Mucosa of gallbladder (tissue), 1 donor: Measurements from ENCODE around the gene ATF3. TPM values are rescaled to one million over a fixed set of nuclear protein-coding genes. Genes with fewer than 3 reads are reported as not detected.

Experiments used
- DNase-seq: peaks from one replicate; pipeline ENCODE4 v3.0.0-alpha.2; 2020; ENCODE audit warnings: low spot score
- total RNA-seq: library from RNA; stranded (reverse); gene quantifications from one replicate; pipeline ENCODE4 v1.2.1, GENCODE V29; 2021
- donor health status: DM: no; HTN: no; CAD: no.

Gene ATF3
- 17.3 TPM for total RNA-seq

- peak; percentile 99 for DNase-seq
Observed at GRCh38 chr1:212608392-212608958, at the start of gene ATF3. Gene ATF3 (plus strand): TSS chr1:212608761. CDS start chr1:212615022, 6,261 bp downstream.

DNA sequence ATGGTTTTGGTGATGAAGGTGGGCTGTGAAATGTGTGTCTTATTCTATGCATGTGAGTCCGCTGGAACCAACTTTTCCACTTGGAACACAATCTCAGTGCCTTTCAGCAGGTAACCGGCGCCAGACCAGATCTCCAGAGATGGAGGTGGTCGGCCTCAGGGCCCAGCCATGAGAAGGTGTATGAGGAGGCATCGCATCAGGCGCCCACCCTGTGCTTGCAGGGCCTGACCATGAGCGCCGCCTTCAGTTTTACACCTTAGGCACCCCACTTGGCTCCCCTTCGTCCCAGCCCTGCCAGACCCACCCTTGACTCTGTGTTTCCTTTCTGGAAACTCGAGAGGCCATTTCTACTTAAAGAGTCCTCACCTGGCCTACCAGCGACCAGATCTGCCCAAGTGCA, 48.6 kb upstream of the ATF3 start:
- DNase-seq, result no peak

DNA sequence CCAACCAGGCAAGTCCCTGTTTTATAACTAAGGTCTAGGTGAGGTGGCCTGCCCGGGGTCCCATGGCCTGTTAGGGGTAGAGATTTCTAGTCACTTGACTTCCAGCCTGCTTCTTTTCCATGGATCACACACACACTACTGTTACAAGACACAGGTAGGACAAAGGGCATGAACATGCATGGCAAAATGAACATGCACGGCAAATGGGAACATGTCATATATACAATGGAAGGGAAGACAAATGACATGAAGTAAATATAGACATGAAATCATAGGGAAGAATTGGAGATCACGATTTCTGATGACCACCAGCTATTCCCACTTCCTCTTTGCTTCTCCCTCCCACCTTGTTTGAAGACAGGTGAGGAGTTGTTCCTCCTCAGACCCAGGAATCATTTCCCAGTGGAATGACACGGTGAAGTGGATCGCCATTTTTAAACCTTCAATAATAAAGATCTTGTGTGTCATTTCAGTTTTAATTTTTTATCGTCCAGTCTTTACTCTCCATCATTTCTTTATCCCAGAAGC, 47.6 kb upstream of the ATF3 start:
- DNase-seq, result no peak

DNA sequence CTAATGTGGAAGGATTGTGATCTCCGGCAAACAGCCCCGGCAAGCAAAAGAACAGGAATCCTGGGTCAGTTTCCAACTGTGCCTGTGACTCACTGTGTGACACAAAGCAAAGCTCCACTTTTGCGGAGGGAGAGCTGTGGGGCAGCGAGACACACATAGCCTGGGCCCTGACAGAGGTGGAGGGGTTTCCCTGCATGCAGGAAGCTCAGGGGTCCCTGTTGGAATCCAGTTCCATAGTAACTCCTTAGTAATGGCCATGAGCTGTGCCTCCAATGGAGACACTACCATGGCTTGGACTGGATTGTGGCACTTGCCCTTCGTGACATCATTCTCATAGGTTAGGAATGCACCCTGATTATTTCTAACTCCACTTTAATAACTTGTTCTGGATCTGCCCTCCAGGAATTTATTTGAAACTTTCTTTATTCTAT, 47.0 kb upstream of the ATF3 start:
- no peak for DNase-seq

DNA sequence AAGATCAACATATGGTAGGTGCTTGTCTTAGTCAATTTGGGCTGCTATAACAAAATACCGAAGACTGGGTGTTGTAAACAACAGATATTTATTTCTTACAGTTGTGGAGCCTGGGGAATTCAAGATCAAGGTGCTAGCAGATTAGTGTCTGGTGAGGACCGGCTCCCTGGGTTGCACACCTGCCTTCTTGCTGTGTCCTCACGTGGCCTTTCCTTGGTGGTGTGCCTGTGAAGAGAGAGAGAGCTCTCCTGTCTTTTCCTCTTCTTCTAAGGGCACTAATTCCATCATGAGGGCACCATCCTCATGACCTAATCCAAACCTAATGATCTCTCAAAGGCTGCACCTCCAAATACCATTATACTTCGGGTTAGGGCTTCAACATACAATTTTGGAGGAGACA, 45.8 kb upstream of the ATF3 start:
- no peak for DNase-seq

DNA sequence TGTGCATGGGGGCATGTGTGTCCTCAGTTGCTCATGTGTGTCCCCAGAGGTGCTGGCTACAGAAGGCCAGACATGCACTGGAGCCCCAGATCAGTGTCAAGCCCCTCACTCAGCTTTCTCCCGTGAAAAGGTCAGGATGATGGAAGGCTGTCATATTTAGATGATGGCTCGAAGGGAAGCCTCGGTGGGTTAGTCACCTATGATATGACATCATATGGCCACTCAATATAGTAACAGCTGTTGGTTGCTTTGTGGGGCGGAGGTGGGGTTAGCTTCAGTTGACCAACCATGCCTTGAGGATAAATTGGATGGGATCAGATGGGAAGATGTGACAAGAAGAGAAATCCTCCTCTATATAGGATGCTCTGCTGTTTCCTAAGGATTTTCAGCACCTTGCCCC, 43.5 kb upstream of the ATF3 start:
- no peak for DNase-seq

DNA sequence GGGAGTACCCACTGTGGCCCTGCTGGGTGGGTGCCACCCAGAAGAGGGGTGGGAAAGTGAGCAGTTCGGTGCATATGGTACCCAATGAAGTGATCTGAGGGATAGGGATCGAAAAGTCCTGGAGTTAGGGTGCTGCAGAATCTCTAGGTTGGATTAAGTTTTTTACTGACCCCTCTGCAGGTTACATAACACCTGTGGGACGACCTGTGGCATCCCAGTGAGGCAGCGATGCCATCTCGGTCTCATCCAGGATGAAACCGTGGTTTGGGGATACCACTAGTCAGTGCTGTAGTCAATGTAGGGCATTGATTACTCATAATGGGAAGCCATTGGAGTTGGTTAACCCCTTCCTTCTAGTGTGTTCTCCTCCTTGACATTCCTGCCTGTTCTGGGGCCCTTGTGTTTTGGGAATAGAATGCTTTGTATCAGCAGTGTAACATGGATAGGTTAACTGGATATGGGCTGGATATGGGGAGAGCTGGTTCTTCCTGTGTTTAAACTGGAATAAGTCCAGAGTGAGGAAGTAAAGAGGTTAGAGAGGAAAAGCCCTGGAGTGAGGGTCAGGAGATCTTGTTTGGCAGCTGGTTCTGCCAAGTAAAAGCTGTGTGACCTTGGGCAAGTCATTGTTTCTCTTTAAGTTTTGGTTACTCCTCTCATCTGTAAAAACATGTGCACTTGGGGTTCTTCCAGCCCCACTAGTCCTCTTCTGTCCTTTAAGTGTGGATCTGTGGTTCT, 42.8 kb upstream of the ATF3 start:
- DNase-seq, result no peak

- DNase-seq, result no peak
Observed at GRCh38 chr1:212566522-212567479, 41.8 kb upstream of the ATF3 start.

DNA sequence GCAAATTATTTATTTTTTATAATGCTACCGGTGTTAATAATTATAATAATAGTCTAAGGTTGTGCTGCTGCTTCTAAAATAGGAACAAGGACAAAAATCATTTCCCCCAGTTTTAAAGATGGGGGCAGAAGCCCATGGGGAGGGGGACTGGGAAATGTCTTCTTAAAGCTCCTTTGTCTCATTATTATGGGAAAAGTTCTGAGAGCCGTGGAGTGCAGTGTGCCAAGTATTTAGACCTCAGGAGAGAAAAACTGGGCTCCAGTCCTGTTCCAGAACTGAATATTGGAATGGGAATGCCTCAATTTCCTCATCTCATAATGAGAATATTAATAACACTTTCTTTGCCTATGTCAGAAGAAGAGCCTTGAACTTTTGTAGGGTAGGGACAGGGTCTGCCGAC, 40.9 kb upstream of the ATF3 start:
- no peak for DNase-seq

GRCh38 chr1:212568978-212569537, 39.5 kb upstream of the ATF3 start:
- no peak for DNase-seq

GRCh38 chr1:212574732-212575131, 33.8 kb upstream of the ATF3 start:
- no peak for DNase-seq

GRCh38 chr1:212575333-212575732, 33.2 kb upstream of the ATF3 start:
- no peak for DNase-seq

GRCh38 chr1:212578041-212578440, 30.5 kb upstream of the ATF3 start:
- no peak for DNase-seq

GRCh38 chr1:212581034-212581433, 27.5 kb upstream of the ATF3 start:
- no peak for DNase-seq

GRCh38 chr1:212582291-212582690, 26.3 kb upstream of the ATF3 start:
- no peak for DNase-seq

DNA sequence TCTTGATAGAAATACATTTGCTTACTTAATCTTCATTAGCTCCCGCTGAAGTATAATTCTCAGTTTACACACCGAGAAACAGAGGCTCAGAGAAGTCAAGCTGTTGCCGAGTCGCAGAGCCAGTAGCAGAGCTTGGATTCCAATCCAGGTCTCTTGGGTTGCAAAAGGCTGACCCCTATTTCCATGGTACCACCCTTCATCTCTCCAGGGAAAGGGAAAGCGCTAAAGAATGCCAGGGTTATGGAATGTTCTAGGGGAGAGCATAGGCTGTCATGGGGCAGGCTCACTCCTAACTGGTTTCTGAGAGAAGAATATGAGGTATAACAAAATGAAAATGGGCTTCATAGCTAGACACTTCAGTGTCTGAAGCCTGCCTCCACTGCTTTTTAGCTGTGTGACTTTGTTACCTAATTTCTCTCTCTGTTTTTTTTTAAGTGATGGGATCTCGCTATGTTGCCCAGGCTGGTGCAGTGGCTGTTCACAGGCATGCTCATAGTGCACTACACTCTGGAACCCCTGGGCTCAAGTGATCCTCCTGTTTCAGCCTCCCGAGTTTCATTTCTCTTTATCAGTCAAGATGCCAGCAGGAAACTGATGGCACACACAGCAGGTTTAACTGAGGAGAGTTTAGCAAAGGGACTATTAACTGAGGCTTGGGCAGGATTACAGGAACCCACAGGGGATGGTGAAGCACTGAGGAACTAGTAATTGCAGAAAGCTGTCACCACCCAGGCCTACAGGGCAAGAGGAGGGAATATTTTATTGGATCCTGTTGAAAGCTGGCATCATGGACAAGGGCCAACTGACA, 25.5 kb upstream of the ATF3 start:
- DNase-seq, result no peak

- DNase-seq, result no peak
Observed at GRCh38 chr1:212583643-212584042, 24.9 kb upstream of the ATF3 start.

- no peak for DNase-seq
Observed at GRCh38 chr1:212584092-212584886, 24.3 kb upstream of the ATF3 start.

DNA sequence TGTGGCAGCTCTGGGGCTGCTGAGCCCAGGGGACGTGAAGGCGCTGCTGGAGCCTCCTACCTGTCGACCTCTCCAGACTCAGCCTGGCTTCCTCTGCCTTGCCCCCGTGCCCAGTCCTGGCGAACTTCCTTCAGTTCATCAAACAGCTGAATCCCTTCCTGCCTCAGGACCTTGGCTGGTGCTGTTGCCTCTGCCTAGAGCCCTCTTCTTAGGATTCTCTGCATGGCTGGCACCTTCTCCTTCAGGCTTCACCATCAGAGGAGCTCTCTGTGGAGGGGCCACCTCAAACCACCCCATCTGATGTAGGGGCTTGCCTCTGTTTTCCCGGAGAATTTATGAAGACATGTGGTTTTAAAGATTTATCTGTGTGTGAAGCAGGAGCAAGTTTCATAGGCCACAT, 23.4 kb upstream of the ATF3 start:
- no peak for DNase-seq
